Panc1 (cell line): ENCODE measurements around the gene RIT2.

ENCODE experiments used
- POLR2AphosphoS5 ChIP-seq: IDR thresholded peaks from 2 replicates; pipeline ENCODE4 v1.6.1; 2012; ENCODE audit warnings: mild to moderate bottlenecking, low read depth, low read length, moderate library complexity
- TF ChIP-seq, protein P1 (sequence below): fragments of 450-650 bp; IDR thresholded peaks from 2 replicates; pipeline ENCODE4 v1.5.1; 2017; ENCODE audit warnings: mild to moderate bottlenecking
- TF ChIP-seq, protein P2 (sequence below), 2 experiments: IDR thresholded peaks; 2 replicates each; pipeline ENCODE4 v1.6.1; 2011 to 2012; ENCODE audit warnings: low read depth in 2 of 2, control low read depth in 1 of 2, low read length in 1 of 2, mild to moderate bottlenecking in 1 of 2, moderate library complexity in 1 of 2; ENCODE audit not compliant: insufficient read depth in 1 of 2

DNA sequence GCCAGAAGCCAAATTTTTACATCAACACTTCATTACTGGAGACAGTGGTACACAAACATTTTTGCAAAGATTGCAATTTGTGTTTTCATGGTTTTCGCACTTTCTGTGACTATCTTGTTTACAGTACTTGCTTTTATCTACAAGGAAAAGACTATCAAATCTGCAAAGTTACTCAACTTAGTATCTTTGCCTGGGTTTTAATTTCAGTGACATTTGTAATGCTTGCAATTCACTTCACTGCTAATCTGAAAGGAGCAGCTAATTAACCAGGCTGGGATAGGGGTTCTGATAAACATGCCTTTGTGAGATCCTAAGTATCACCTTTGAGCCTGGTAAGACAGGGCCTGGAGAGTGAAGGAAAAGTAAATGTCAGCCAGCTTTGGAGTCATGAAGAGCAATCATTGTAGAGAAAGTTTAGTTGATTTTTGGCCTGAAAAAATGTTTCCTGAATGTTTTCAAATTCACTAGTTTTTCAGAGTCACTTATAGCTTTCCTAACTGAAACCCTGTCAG, 194.2 kb downstream of the RIT2 start:
- TF ChIP-seq, protein P1, sequence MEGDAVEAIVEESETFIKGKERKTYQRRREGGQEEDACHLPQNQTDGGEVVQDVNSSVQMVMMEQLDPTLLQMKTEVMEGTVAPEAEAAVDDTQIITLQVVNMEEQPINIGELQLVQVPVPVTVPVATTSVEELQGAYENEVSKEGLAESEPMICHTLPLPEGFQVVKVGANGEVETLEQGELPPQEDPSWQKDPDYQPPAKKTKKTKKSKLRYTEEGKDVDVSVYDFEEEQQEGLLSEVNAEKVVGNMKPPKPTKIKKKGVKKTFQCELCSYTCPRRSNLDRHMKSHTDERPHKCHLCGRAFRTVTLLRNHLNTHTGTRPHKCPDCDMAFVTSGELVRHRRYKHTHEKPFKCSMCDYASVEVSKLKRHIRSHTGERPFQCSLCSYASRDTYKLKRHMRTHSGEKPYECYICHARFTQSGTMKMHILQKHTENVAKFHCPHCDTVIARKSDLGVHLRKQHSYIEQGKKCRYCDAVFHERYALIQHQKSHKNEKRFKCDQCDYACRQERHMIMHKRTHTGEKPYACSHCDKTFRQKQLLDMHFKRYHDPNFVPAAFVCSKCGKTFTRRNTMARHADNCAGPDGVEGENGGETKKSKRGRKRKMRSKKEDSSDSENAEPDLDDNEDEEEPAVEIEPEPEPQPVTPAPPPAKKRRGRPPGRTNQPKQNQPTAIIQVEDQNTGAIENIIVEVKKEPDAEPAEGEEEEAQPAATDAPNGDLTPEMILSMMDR: no peak
- no peak for TF ChIP-seq POLR2AphosphoS5
- TF ChIP-seq, protein P2, sequence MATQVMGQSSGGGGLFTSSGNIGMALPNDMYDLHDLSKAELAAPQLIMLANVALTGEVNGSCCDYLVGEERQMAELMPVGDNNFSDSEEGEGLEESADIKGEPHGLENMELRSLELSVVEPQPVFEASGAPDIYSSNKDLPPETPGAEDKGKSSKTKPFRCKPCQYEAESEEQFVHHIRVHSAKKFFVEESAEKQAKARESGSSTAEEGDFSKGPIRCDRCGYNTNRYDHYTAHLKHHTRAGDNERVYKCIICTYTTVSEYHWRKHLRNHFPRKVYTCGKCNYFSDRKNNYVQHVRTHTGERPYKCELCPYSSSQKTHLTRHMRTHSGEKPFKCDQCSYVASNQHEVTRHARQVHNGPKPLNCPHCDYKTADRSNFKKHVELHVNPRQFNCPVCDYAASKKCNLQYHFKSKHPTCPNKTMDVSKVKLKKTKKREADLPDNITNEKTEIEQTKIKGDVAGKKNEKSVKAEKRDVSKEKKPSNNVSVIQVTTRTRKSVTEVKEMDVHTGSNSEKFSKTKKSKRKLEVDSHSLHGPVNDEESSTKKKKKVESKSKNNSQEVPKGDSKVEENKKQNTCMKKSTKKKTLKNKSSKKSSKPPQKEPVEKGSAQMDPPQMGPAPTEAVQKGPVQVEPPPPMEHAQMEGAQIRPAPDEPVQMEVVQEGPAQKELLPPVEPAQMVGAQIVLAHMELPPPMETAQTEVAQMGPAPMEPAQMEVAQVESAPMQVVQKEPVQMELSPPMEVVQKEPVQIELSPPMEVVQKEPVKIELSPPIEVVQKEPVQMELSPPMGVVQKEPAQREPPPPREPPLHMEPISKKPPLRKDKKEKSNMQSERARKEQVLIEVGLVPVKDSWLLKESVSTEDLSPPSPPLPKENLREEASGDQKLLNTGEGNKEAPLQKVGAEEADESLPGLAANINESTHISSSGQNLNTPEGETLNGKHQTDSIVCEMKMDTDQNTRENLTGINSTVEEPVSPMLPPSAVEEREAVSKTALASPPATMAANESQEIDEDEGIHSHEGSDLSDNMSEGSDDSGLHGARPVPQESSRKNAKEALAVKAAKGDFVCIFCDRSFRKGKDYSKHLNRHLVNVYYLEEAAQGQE (IDR thresholded peaks at IDR 0.05; ENCODE audit: insufficient read depth in 1 of 2, low read depth in 2 of 2, low read length in 1 of 2): no peak
